HG03135 (cell line): ENCODE results near the gene DLX5.

Experiments used
- ATAC-seq: cut with Tn5 transposase; IDR thresholded peaks from one replicate; pipeline ENCODE4 v1.9.1; 2021; ENCODE audit warnings: mild to moderate bottlenecking, moderate library complexity; ENCODE audit not compliant: unreplicated experiment

Gene DLX5

DNA sequence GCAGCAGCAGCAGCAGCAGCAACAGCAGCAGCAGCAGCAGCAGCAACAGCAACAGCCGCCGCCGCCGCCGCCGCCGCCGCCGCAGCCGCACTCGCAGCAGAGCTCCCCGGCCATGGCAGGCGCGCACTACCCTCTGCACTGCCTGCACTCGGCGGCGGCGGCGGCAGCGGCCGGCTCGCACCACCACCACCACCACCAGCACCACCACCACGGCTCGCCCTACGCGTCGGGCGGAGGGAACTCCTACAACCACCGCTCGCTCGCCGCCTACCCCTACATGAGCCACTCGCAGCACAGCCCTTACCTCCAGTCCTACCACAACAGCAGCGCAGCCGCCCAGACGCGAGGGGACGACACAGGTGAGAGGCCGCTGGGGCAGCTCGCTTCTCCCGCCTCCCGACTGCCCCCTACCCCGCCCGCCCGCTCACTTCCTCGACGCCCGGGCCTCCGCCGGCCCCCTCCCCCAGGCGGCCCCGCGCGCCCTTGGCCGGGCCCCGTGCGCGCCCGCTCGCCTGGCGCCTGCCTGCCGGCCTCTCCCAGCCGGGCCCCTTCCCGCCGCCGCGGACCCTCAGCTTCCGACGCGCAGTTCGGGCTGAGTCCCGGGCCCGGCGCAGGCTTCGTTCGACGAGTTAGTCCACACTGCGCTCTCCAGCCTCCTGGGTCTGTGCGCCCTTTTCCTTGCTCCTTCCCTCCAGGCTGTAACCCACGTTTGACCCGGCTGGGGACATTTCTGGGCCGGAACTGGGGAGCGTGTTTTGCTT is 18.4 kb downstream of the DLX5 start:
- no peak for ATAC-seq

GRCh38 chr7:97005183-97006054 is 19.2 kb downstream of the DLX5 start, which contains the start of gene DLX6:
Gene DLX6, plus strand, starts transcription at chr7:97005553. Its CDS starts 425 bp downstream, at chr7:97005978.
- ATAC-seq, result no peak

DNA sequence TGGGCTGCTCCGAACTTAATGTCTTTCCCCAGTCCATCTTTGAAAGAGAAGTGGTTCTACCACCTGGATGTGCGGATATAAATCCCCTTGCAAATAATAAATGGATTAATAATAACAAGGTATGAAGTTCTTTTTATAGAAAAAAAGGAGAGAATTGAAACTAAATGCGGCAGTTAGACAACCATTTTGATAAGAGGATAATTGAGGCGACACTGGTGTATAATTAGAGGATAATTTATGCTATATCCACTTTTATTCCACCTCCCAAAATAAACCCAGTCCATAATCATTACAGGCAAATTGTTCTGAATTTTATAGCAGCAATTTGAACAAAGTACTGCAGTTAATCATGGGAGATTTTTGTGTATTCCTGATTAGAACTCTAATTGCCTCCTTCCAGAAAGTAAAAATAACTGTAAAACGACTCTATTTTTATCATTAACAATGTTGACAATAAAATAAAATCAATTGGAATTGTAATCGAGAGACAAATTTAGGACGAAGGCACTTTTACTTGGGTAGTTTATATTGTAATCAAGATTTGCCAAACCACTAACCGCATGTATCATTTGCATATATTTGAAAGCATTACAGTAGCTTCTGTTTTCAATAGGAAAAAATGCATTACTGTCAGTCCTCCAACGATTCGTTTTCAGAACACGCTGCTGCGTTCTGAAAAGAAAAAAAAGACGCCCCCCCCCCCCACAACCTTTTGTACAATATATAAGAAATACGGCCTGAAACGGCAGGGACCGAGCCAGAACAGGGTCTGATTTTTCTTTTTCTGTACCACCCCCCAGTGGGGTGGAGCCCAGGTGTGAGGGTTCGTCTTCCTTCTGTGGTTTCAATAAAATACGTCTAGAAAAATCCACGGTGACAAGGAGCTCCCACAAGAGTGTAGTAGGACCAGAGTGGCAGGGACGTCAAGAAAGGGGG is 20.1 kb downstream of the DLX5 start:
- no peak for ATAC-seq

GRCh38 chr7:97003262-97004246 is 21.1 kb downstream of the DLX5 start:
- no peak for ATAC-seq

- ATAC-seq, result no peak
Measured at GRCh38 chr7:97002555-97003261, 21.9 kb downstream of the DLX5 start.

- ATAC-seq, result no peak
Measured at GRCh38 chr7:97001656-97002554, 22.7 kb downstream of the DLX5 start.

GRCh38 chr7:97001221-97001620 is 23.4 kb downstream of the DLX5 start:
- ATAC-seq, result no peak

DNA sequence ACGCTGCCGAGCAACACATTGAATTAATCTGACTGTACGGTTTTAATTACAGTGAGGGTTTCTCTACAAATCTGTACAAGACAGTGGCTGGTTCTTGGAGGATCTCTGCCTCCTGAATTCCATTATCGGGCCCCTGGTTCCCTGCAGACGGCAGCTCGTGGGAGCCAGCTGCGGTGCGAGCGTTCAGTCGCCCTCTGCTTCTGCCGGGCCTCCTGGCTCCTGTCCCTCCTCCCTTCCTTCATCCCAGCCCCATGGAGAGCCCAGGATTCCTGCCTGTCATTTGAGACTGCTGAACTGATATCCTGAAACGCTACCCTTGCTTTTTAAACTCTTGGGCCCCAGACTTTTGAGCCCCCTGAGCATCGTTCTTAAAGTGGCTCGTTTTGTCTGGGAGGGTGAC is 25.9 kb downstream of the DLX5 start:
- ATAC-seq, result no peak

DNA sequence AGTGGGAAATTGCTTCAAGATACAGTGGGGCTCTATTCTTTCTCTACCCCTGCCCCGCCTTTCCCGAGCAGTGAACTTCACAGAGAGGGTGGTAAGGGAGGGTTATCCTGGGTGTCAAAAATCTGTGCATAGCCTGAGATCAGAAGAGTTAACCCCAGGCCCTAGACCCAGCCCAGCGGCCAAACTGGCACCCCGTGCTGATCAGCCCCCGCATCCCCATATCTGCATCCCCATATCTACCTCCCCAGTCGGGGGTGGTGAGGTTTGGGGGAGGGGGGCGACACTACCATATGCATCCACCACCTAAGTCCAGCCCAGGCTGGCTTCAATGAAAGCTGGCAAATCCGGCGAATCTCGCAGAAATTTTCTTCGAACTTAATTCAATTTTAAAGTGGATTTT is 26.3 kb downstream of the DLX5 start:
- no peak for ATAC-seq

DNA sequence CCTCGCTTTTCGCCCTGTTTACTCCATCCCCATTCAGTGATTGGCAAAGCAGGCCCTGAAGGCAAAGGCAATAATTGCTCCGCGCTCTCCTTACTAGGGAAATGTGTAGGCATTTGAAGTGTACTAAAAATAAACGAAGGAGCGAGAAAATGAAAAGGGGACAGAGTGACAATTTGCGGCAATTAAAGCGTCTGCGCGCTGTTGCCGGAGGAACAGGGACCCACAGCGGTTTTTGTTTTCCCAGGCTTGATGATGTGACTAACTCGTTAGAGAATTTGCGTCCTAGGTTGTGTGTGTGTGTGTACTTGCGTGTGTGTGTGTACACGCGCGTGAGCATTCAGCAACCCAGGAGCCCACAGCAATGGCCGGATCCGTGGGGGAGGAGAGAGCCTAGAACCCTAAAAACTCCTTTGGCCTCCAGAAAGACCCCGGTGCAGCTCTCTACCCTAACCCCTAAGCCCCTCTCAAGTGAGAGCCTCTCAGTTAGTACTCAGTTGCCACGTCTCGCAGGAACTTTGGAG is 27.1 kb downstream of the DLX5 start:
- no peak for ATAC-seq

GRCh38 chr7:96996958-96997511 is 27.6 kb downstream of the DLX5 start:
- no peak for ATAC-seq

DNA sequence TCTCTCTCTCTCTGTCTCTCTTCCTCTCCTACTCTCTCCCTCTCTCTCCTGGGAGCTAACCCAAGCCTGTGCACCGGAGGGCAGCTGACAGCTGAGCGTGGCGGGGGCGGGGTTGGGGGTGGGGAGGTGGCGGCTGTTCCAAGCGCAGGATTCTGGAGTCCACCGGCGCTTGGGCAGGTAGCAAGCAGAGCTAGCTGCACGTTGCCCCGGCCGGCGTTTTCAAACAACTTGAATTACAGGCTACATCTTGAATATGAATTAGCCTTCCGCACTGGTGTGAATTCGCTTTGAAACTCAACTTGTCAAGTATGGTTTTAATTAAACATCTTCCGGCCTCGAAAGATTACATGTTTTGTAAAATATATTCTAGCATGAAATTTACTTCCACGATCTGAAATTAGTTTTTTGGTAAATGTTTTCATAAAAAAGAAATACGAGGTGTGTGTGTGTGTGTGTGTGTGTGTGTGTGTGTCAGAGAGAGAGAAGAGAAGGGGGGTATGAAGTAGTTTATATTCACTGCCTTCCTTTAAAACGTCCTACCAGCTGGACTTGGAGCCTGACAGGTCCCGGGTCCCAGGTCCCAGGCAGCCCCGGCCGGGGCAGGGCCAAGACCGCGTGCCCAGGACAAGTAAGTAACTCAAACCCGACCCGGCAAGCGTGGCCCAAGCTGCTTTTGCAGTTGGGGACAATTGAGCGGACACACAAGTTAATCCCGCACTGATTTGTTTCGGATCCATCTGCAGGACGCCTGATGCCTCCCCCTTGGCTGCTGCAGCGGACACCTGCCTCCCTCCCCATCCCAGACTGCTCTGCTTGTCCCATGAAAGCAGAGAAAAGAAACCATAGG is 28.3 kb downstream of the DLX5 start:
- ATAC-seq, result no peak

DNA sequence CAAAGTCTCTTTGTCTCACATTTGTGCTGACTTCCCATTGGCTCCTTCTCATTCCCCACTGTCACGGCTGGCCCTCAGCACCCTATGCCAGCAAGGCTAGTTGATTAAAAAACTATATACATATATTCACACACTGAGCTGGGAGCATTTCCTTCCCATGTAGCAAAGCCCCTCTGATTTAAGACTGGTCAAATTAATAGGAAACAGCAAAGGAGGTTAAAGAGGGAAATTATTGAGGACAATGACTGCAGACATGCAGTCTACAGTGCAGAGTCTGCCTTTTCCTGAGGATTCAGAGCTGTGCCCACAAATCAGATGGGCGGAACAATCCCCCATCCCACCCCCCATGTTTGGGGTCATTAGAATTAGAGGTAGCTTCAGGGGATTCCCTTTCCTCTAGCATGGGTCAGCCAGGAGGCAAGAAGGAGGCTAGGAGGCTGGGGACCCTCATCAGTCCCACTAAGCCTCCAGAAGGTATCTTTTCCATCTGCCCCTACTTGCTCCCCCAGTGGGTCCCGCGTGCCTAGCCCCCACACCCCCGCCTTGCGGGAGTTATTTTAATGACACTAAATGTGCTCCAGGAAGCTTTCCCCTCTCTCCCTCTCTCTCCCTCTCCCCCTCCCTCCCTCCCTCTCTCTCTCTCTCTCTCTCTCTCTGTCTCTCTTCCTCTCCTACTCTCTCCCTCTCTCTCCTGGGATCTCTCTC is 29.1 kb downstream of the DLX5 start:
- ATAC-seq, result no peak

- no peak for ATAC-seq
Measured at GRCh38 chr7:96993980-96994379, 30.7 kb downstream of the DLX5 start.

DNA sequence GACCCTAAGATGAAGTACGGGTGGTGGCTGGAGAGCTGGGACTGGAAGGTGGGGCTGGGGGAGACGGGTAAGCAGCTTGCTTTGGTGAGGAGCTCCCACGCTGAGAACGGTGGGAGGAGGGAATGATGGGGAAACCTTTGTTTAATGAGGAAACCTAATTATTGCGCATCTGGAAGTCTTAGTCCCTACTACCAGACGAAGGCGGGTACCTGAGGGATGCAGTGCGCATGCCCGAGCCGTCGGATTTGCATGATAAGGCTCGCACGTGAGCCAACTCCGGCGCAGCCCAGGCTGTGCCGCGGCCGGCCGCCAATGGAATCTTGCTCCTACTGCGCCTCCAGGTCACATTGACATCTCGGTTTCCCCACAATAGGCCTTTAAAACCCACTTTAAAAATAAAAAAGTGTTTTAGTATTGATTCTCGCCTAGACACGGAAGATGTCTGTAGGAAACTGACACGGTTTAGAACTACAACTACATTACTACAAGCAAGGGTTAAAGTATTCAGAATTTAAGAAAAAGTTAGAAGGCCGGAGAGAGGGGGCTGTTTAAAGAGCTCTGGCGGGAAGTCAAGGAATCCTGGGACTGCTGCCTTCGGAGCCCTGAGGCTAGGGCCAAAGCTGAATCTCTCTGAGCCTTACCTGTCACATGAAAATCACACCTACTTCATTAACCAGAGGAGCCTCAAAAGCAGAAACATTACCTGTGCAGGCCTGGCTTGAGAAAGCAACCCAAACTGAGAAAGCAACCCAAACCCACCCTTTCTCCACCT is 31.4 kb downstream of the DLX5 start:
- ATAC-seq, result no peak
